Esophagus squamous epithelium (tissue), 5 donors: ENCODE results near the gene CBR1. TPM values are rescaled to one million over a fixed set of nuclear protein-coding genes. Genes with fewer than 3 reads are reported as not detected.
A peak's percentile ranks its signal among the peaks of the same experiment; 100 is the strongest.

Source experiments
- DNase-seq: peaks from one replicate; lab custom pipeline; 2025; lab: John Stamatoyannopoulos, UW
- H3K27ac ChIP-seq, 4 donors: fragments of 200-600 bp; sonication (generic); one replicate each; pipeline ENCODE4 v1.5.1; 2016 to 2019; ENCODE audit warnings: mild to moderate bottlenecking in 1 of 4
- H3K27me3 ChIP-seq, 4 donors: fragments of 200-600 bp; sonication (generic); 1 replicate in 3 of 4; 2 replicates in 1 of 4; pipeline versions ENCODE4 v1.5.1 to v1.6.0; 2017 to 2021; ENCODE audit warnings: antibody characterized with exemption in 1 of 4
- H3K36me3 ChIP-seq, 3 donors: fragments of 200-600 bp; sonication (generic); one replicate each; pipeline ENCODE4 v1.5.1; 2016 to 2019
- H3K4me1 ChIP-seq, 3 donors: fragments of 200-600 bp; sonication (generic); one replicate each; pipeline ENCODE4 v1.5.1; 2017 to 2019
- H3K4me3 ChIP-seq, 4 donors: fragments of 200-600 bp; sonication (generic); 1 replicate in 3 of 4; 2 replicates in 1 of 4; pipeline ENCODE4 v1.5.1; 2016 to 2019; ENCODE audit warnings: mild to moderate bottlenecking in 2 of 4, moderate library complexity in 1 of 4
- H3K9me3 ChIP-seq, 3 donors: fragments of 200-600 bp; sonication (generic); one replicate each; pipeline ENCODE4 v1.5.1; 2016 to 2019
- CTCF ChIP-seq, 6 experiments: fragments of 450-650 bp in 4 of 6; fragments of 200-600 bp in 2 of 6; sonication (generic) in 2 of 6; IDR thresholded peaks; one replicate each; pipeline ENCODE4 v1.5.1; 2016 to 2019; ENCODE audit warnings: antibody characterized with exemption in 6 of 6, mild to moderate bottlenecking in 4 of 6, moderate library complexity in 4 of 6
- POLR2A ChIP-seq, 4 donors: fragments of 450-650 bp; IDR thresholded peaks; one replicate each; pipeline ENCODE4 v1.6.1; 2017; ENCODE audit warnings: antibody characterized with exemption in 4 of 4, mild to moderate bottlenecking in 4 of 4, moderate library complexity in 3 of 4
- WGBS, 2 donors: methylation state at CpG; one replicate each; pipeline ENCODE4 v1.1.5; 2018; 5-methylcytosine and 5-hydroxymethylcytosine counted together
- intact Hi-C: fragments of 100-400 bp; cut with DNase I; formaldehyde crosslinking; loops from one replicate; pipeline ENCODE4 v1.15.0; 2022
- total RNA-seq, 4 donors: library from RNA; depleted of rRNA; stranded (reverse); fragments of >200 nt; gene quantifications; one replicate each; pipeline ENCODE4 v1.1.0, GENCODE V29; 2016
- donor health status: DM: yes; HTN: yes; CAD: no.

CBR1 gene
- total RNA-seq, 4 donors from 2014 or later: 320 to 932 (median 584) TPM

GRCh38 chr21:36059823-36060158 is 10.0 kb upstream of the CBR1 start:
- Histone ChIP-seq H3K4me1 (peaks cover 10 to 37% (median 12%) of the 10 kb centered on the region in 3 donors), H3K9me3 (no peaks in the 10 kb centered on the region), H3K36me3 (peaks cover 14 to 41% (median 15%) of the 10 kb centered on the region in 3 donors), H3K27me3 (no peaks in the 10 kb centered on the region), H3K27ac (peak overlapping the region; percentile 93 to 97 (median 94)), H3K4me3 (peak overlapping the region; percentile 62 to 98 (median 80))
- 0 to 1% methylated on average over 9 to 17 of the region's 34 CpGs for WGBS, 2 donors
- peak; percentile 27 for DNase-seq
- intact Hi-C loops: loop anchor here (10.0 kb wide), 1 partner anchor 55 kb away; no protein-coding TSS in a partner anchor
- TF ChIP-seq POLR2A (IDR thresholded peaks at IDR 0.05): no peak
- TF ChIP-seq CTCF (IDR thresholded peaks at IDR 0.05): no peak

- TF ChIP-seq CTCF (IDR thresholded peaks at IDR 0.05) (no peak), POLR2A (IDR thresholded peaks at IDR 0.05) (peak in 3 of 4 donors; percentile 65 to 94 (median 75))
- peaks cover 14 to 35% (median 15%) of the 10 kb centered on the region in 3 donors for H3K36me3 ChIP-seq
- H3K4me1 ChIP-seq: peaks cover 10 to 37% (median 12%) of the 10 kb centered on the region in 3 donors
- H3K27ac ChIP-seq: peak within 1 kb of the TSS; percentile 93 to 97 (median 94)
- H3K4me3 ChIP-seq: peak within 1 kb of the TSS; percentile 62 to 98 (median 80)
- H3K27me3 ChIP-seq: no peaks in the 10 kb centered on the region
- WGBS, 2 donors: 0 to 1% methylated on average over 28 to 30 of the region's 57 CpGs
- no peaks in the 10 kb centered on the region for H3K9me3 ChIP-seq
- intact Hi-C loops: no loop called here
- DNase-seq: peak; percentile 54
Observed at GRCh38 chr21:36060159-36060921, 9.5 kb upstream of the CBR1 start, which contains the start of gene SETD4. SETD4 (minus strand) TSS chr21:36060526; CDS start chr21:36058888, 1,638 bp downstream.

DNA sequence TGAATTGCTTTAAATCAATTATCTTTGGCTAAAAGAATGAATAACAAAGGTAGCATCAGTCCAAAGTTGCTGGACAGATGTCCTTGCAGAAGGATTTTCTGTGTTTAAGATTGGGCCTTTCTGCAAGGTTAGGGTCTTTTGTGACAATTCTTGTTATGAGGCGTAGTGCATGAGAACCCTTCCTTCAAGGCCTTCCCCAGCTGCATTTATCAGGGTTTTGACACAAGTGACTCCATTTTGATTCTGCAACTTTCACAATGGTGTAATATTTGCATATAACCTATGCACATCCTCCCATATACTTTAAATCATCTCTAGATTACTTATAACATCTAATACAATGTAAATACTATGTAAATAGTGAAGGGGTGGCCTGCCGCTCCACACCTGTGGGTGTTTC is 8.4 kb upstream of the CBR1 start:
- Histone ChIP-seq H3K9me3 (no peaks in the 10 kb centered on the region), H3K4me1 (peaks cover 10 to 43% (median 16%) of the 10 kb centered on the region in 3 donors), H3K36me3 (peaks cover 4 to 24% (median 7%) of the 10 kb centered on the region in 3 donors), H3K27me3 (no peaks in the 10 kb centered on the region), H3K27ac (peak overlapping the region in 1 of 4 donors; percentile 94), H3K4me3 (no peak overlapping the region)
- DNase-seq: no peak
- intact Hi-C loops: no loop called here
- no peak for TF ChIP-seq CTCF (IDR thresholded peaks at IDR 0.05)
- TF ChIP-seq POLR2A (IDR thresholded peaks at IDR 0.05): no peak
- 100% methylated on average over 2 of the region's 2 CpGs for WGBS, 2 donors

DNA sequence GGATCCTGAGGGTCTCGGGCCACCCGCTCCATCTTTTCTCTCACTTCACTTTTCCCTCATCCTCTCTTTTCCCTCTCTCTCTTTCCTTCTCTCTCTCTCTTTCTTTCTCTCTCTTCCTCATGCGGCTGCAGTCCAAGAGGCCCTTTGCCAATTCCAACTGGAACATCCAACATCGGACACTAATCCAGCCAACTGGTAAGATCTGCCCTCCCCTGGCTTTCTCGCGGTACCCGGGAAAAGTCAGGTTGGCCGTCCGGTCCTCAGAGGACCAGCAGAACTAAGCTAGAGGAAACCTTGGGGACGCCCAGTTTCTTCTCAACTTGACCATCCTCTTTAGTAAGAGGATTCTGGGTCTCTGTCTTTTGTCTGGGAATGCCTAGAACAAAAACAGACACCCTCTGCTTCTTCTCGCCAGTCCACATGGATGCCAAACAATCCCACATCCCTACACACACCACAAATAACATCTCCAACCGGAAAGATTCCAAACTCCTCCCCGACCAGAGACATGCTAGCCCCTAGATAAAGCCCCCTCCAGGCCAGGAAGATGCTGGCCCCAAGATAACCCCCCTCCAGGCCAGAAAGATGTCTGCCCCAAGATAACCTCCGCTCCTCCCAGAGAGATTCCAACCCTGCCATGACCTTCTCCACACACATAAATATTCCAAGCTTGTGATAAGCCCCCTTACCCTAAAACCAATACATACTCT is 6.3 kb upstream of the CBR1 start:
- WGBS, 2 donors: 87% methylated on average over 13 to 14 of the region's 14 CpGs
- Histone ChIP-seq H3K4me3 (no peak overlapping the region), H3K36me3 (peaks cover 0 to 3% (median 0%) of the 10 kb centered on the region in 3 donors), H3K27ac (no peak overlapping the region), H3K27me3 (no peaks in the 10 kb centered on the region), H3K4me1 (peaks cover 10 to 25% (median 12%) of the 10 kb centered on the region in 3 donors), H3K9me3 (no peaks in the 10 kb centered on the region)
- no peak for TF ChIP-seq POLR2A (IDR thresholded peaks at IDR 0.05)
- TF ChIP-seq CTCF (IDR thresholded peaks at IDR 0.05): no peak
- intact Hi-C loops: no loop called here
- DNase-seq: no peak

- H3K9me3 ChIP-seq: peaks cover 0 to 4% (median 3%) of the 10 kb centered on the region in 3 donors
- TF ChIP-seq CTCF (IDR thresholded peaks at IDR 0.05) (no peak), POLR2A (IDR thresholded peaks at IDR 0.05) (no peak)
- no peaks in the 10 kb centered on the region for H3K27me3 ChIP-seq
- DNase-seq: no peak
- H3K4me1 ChIP-seq: peaks cover 8 to 21% (median 9%) of the 10 kb centered on the region in 3 donors
- no peak overlapping the region for H3K27ac ChIP-seq
- 91% methylated on average over 4 of the region's 4 CpGs for WGBS, 2 donors
- no peaks in the 10 kb centered on the region for H3K36me3 ChIP-seq
- intact Hi-C loops: no loop called here
- no peak overlapping the region for H3K4me3 ChIP-seq
Observed at GRCh38 chr21:36064085-36064460, 5.8 kb upstream of the CBR1 start.
